GM12892 (cell line): Measurements from ENCODE around the gene GSX2.

Experiments
- POLR2A ChIP-seq: IDR thresholded peaks from 2 replicates; pipeline ENCODE4 v1.6.1; 2011; ENCODE audit warnings: low read depth, low read length, control low read depth
- POLR2AphosphoS5 ChIP-seq: IDR thresholded peaks from 2 replicates; pipeline ENCODE4 v1.6.1; 2011; ENCODE audit warnings: low read depth, low read length, control low read depth

DNA sequence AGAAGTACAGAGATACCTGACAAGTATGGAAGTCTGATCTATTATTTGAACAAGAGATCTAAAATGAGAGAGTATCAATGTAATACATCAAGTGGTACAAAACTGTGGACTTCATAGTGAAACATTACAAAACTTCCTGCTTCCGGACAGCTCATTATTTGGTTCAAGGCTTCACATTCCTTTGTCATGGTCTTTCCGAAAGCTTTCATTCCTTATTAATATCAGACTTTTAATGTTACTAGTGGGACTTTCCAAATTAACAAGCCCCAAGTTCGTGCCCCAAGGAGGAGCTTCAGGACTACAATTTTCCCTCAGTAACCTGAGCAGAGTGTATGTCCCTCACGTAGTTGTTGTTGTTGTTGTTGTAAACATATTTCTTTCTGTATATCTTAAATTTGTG lies 36.7 kb upstream of the GSX2 start:
- TF ChIP-seq POLR2A (no peak), POLR2AphosphoS5 (no peak)
